Fibroblast of lung (primary cell): Measurements from ENCODE around the gene DGAT2. TPM values are rescaled to one million over a fixed set of nuclear protein-coding genes. Genes with fewer than 3 reads are reported as not detected.

Experiments used
- DNase-seq, 2 donors: peaks; one replicate each; pipeline versions ENCODE4 v3.0.0 to v3.0.0-alpha.2; 2010; ENCODE audit warnings: low read depth in 2 of 2
- H2AFZ ChIP-seq: 2 replicates; pipeline ENCODE4 v1.5.1; 2012; ENCODE audit warnings: low read length, control low read depth, inconsistent platforms
- H3K27ac ChIP-seq: 2 replicates; pipeline ENCODE4 v1.5.1; 2011; ENCODE audit warnings: low read length, control low read depth; ENCODE audit not compliant: insufficient read depth
- H3K27me3 ChIP-seq: 2 replicates; pipeline ENCODE4 v1.5.1; 2011; ENCODE audit warnings: mild to moderate bottlenecking, low read length; ENCODE audit not compliant: control insufficient read depth, insufficient read depth
- H3K36me3 ChIP-seq: 2 replicates; pipeline ENCODE4 v1.5.1; 2011; ENCODE audit warnings: low read length; ENCODE audit not compliant: control insufficient read depth, insufficient read depth
- H3K4me1 ChIP-seq: 2 replicates; pipeline ENCODE4 v1.5.1; 2011; ENCODE audit warnings: low read length; ENCODE audit not compliant: control insufficient read depth, insufficient read depth; ENCODE audit errors: extremely low read depth
- H3K4me2 ChIP-seq: 2 replicates; pipeline ENCODE4 v1.5.1; 2011; ENCODE audit warnings: low read length, control low read depth; ENCODE audit not compliant: insufficient read depth; ENCODE audit errors: extremely low read depth
- H3K4me3 ChIP-seq, 4 experiments: fragments of 200-600 bp in 1 of 4; sonication (generic) in 1 of 4; replicated peaks in 1 of 4; 2 replicates each; pipeline ENCODE4 v1.5.1; 2011 to 2016; ENCODE audit warnings: low read length in 4 of 4, low read depth in 3 of 4, mild to moderate bottlenecking in 3 of 4, control low read depth in 2 of 4, inconsistent platforms in 1 of 4, mixed read lengths in 1 of 4; ENCODE audit not compliant: insufficient read depth in 1 of 4; ENCODE audit errors: control extremely low read depth in 1 of 4
- H3K79me2 ChIP-seq: 2 replicates; pipeline ENCODE4 v1.5.1; 2012; ENCODE audit warnings: mild to moderate bottlenecking, low read length, inconsistent platforms; ENCODE audit not compliant: control insufficient read depth, insufficient read depth
- H3K9ac ChIP-seq: 2 replicates; pipeline ENCODE4 v1.5.1; 2011; ENCODE audit warnings: mild to moderate bottlenecking, low read length, control low read depth; ENCODE audit not compliant: insufficient read depth
- H3K9me3 ChIP-seq: 2 replicates; pipeline ENCODE4 v1.5.1; 2012; ENCODE audit warnings: low read depth, low read length; ENCODE audit not compliant: control insufficient read depth, insufficient read depth
- H4K20me1 ChIP-seq: 2 replicates; pipeline ENCODE4 v1.5.1; 2011; ENCODE audit warnings: low read length; ENCODE audit not compliant: control insufficient read depth, insufficient read depth; ENCODE audit errors: extremely low read depth
- CTCF ChIP-seq, 2 donors: IDR thresholded peaks in 1 of 2; conservative IDR thresholded peaks in 1 of 2; 1 replicate in 1 of 2; 2 replicates in 1 of 2; pipeline ENCODE4 v1.5.1; 2011 to 2012; ENCODE audit warnings: low read length in 2 of 2, control low read depth in 1 of 2, inconsistent platforms in 1 of 2, low read depth in 1 of 2, mild to moderate bottlenecking in 1 of 2
- EZH2 ChIP-seq: IDR thresholded peaks from 2 replicates; pipeline ENCODE4 v1.5.1; 2012; ENCODE audit warnings: low read length, control low read depth, mild to moderate bottlenecking; ENCODE audit errors: missing control alignments
- polyA plus RNA-seq, 2 donors: library from polyadenylated mRNA; depleted of rRNA in 1 of 2; stranded (reverse) in 1 of 2; unstranded in 1 of 2; fragments of >200 nt; gene quantifications; 2 replicates each; pipeline ENCODE4 v1.2.1, GENCODE V29; 2011 to 2012; ENCODE audit warnings: missing spikeins in 1 of 2
- total RNA-seq: library from RNA; depleted of rRNA; stranded (reverse); fragments of >200 nt; gene quantifications from 2 replicates; pipeline ENCODE4 v1.2.1, GENCODE V29; 2014

The DGAT2 gene
- total and polyA plus RNA-seq, 2 donors (not counting 1 experiment from before 2014, with no cell fraction given), result 0.32 to 1.3 TPM

- Histone ChIP-seq H3K36me3 (no peaks in the 10 kb centered on the region), H3K27ac (no peak overlapping the region), H3K9me3 (no peaks in the 10 kb centered on the region), H3K27me3 (peaks cover 38% of the 10 kb centered on the region), H3K4me1 (no peaks in the 10 kb centered on the region), H3K4me2 (no peak overlapping the region), H2AFZ (no peak overlapping the region), H4K20me1 (no peaks in the 10 kb centered on the region), H3K79me2 (no peaks in the 10 kb centered on the region), H3K9ac (no peak overlapping the region), H3K4me3 (no peak overlapping the region)
- DNase-seq, result no peak
- TF ChIP-seq EZH2 (peak; percentile 34), CTCF (conservative IDR thresholded peaks at IDR 0.05 in 1 of 2, IDR thresholded peaks at IDR 0.05 in 1 of 2; ENCODE audit: low read depth in 1 of 2, low read length in 2 of 2) (no peak)
Measured at GRCh38 chr11:75770102-75770501, 1.5 kb downstream of the DGAT2 start.

GRCh38 chr11:75771646-75772410 is 3.2 kb downstream of the DGAT2 start:
- DNase-seq, result peak; percentile 50 to 83
- no peak overlapping the region for H3K4me3 ChIP-seq
- no peaks in the 10 kb centered on the region for H3K4me1 ChIP-seq
- H3K4me2 ChIP-seq, result no peak overlapping the region
- no peak for TF ChIP-seq CTCF (conservative IDR thresholded peaks at IDR 0.05 in 1 of 2, IDR thresholded peaks at IDR 0.05 in 1 of 2; ENCODE audit: low read depth in 1 of 2, low read length in 2 of 2)
- TF ChIP-seq EZH2, result no peak
- no peaks in the 10 kb centered on the region for H3K36me3 ChIP-seq
- no peak overlapping the region for H3K27ac ChIP-seq
- no peaks in the 10 kb centered on the region for H3K9me3 ChIP-seq
- no peak overlapping the region for H2AFZ ChIP-seq
- no peaks in the 10 kb centered on the region for H4K20me1 ChIP-seq
- no peak overlapping the region for H3K9ac ChIP-seq
- no peaks in the 10 kb centered on the region for H3K79me2 ChIP-seq
- H3K27me3 ChIP-seq, result peaks cover 39% of the 10 kb centered on the region

- no peak overlapping the region for H3K4me3 ChIP-seq
- H3K27me3 ChIP-seq, result peaks cover 24% of the 10 kb centered on the region
- H3K4me2 ChIP-seq, result no peak overlapping the region
- H3K4me1 ChIP-seq, result no peaks in the 10 kb centered on the region
- H3K9ac ChIP-seq, result no peak overlapping the region
- no peak for TF ChIP-seq CTCF (conservative IDR thresholded peaks at IDR 0.05 in 1 of 2, IDR thresholded peaks at IDR 0.05 in 1 of 2; ENCODE audit: low read depth in 1 of 2, low read length in 2 of 2)
- TF ChIP-seq EZH2, result no peak
- no peak overlapping the region for H2AFZ ChIP-seq
- DNase-seq, result no peak
- no peak overlapping the region for H3K27ac ChIP-seq
- H3K36me3 ChIP-seq, result no peaks in the 10 kb centered on the region
- H3K9me3 ChIP-seq, result no peaks in the 10 kb centered on the region
- no peaks in the 10 kb centered on the region for H4K20me1 ChIP-seq
- no peaks in the 10 kb centered on the region for H3K79me2 ChIP-seq
Measured at GRCh38 chr11:75773595-75774353, 5.2 kb downstream of the DGAT2 start.
